Ascending aorta (tissue), 2 donors: ENCODE results near the gene RABL3. TPM values are rescaled to one million over a fixed set of nuclear protein-coding genes. Genes with fewer than 3 reads are reported as not detected.

Source experiments
- DNase-seq, 2 donors: peaks; one replicate each; pipeline ENCODE4 v3.0.0-alpha.2; 2019; ENCODE audit warnings: low spot score in 2 of 2
- H3K27ac ChIP-seq, 2 donors: fragments of 200-600 bp; sonication (generic); one replicate each; pipeline ENCODE4 v1.5.1; 2016 to 2017; ENCODE audit warnings: mild to moderate bottlenecking in 1 of 2
- H3K27me3 ChIP-seq: fragments of 200-600 bp; sonication (generic); one replicate; pipeline ENCODE4 v1.5.1; 2017
- H3K36me3 ChIP-seq, 2 donors: fragments of 200-600 bp; sonication (generic); one replicate each; pipeline ENCODE4 v1.5.1; 2016
- H3K4me1 ChIP-seq, 2 donors: fragments of 200-600 bp; sonication (generic); one replicate each; pipeline ENCODE4 v1.5.1; 2016 to 2017; ENCODE audit warnings: mild to moderate bottlenecking in 1 of 2
- H3K4me3 ChIP-seq, 2 donors: fragments of 200-600 bp; sonication (generic); one replicate each; pipeline ENCODE4 v1.5.1; 2016 to 2017; ENCODE audit warnings: mild to moderate bottlenecking in 1 of 2
- H3K9me3 ChIP-seq, 2 donors: fragments of 200-600 bp; sonication (generic); one replicate each; pipeline ENCODE4 v1.5.1; 2016
- CTCF ChIP-seq, 3 experiments: fragments of 200-600 bp in 2 of 3; fragments of 450-650 bp in 1 of 3; sonication (generic) in 2 of 3; IDR thresholded peaks; one replicate each; pipeline ENCODE4 v1.5.1; 2016 to 2019; ENCODE audit warnings: antibody characterized with exemption in 3 of 3, mild to moderate bottlenecking in 1 of 3, moderate library complexity in 1 of 3
- intact Hi-C: fragments of 100-400 bp; cut with DNase I; formaldehyde crosslinking; loops from one replicate; pipeline ENCODE4 v1.15.1; 2023
- total RNA-seq: library from RNA; depleted of rRNA; stranded (reverse); fragments of >200 nt; gene quantifications from one replicate; pipeline ENCODE4 v1.1.0, GENCODE V29; 2016

The RABL3 gene
- total RNA-seq, 1 donor from 2014 or later, result 3.0 TPM

DNA sequence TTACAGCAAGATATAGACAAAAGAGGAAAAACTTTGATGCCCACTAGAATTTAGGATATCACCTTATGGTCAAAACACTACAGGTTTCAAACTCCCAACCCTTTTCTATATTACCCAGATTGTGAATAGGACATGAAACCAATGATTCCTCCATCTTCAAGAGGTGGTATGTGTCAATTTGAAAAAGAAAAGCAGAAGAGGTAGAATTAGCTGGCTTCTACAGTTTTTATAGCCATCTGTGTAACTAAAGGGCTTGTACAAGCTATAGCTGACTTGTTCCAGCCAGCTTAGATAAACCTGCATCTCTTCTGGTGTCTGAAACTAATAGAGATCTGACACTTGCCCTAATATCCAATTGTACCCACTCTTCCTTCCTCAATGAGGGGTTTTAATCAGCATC is 35.4 kb downstream of the RABL3 start:
- no peak for DNase-seq
- intact Hi-C loops, result no loop called here
- Histone ChIP-seq H3K27ac (no peak overlapping the region), H3K36me3 (peaks cover 4 to 31% of the 10 kb centered on the region in 2 donors), H3K9me3 (no peaks in the 10 kb centered on the region), H3K4me1 (no peaks in the 10 kb centered on the region), H3K27me3 (no peaks in the 10 kb centered on the region), H3K4me3 (no peak overlapping the region)
- no peak for TF ChIP-seq CTCF (IDR thresholded peaks at IDR 0.05)

DNA sequence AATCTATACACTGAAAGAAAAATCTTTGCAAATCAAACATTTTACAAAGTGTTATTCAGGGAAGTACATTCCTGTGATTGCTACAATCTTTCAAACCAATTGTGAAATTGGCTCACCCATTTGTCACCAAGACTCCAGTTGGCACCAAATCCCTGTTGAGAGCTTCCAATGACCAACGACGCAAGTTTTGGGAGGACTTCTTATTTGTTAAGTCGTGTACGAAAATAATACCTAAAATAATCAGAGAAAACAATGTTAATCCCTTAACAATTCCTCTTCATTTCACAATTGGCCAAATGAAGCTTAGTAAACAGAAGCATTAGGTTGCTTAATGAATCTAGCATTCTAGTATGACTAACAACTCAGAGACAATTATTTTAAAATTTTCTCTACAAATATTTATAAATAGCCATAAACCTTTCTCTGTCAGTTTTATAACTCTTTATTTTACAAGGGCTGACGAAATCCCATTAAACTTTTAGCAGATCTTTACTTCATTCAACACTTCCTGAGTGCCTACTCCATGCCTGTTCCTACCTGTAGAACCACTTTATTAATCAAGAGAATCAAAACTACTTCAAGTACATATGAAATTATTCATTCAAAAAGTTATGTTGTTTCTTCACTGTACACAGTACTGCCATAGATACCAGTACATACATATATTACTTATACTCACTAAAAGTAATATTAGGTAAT is 36.3 kb downstream of the RABL3 start:
- intact Hi-C loops, result no loop called here
- TF ChIP-seq CTCF (IDR thresholded peaks at IDR 0.05), result no peak
- Histone ChIP-seq H3K4me3 (no peak overlapping the region), H3K27me3 (no peaks in the 10 kb centered on the region), H3K9me3 (no peaks in the 10 kb centered on the region), H3K27ac (no peak overlapping the region), H3K4me1 (no peaks in the 10 kb centered on the region), H3K36me3 (peaks cover 4 to 31% of the 10 kb centered on the region in 2 donors)
- no peak for DNase-seq

- no peak overlapping the region for H3K4me3 ChIP-seq
- no peaks in the 10 kb centered on the region for H3K4me1 ChIP-seq
- no peaks in the 10 kb centered on the region for H3K27me3 ChIP-seq
- peaks cover 5 to 24% of the 10 kb centered on the region in 2 donors for H3K36me3 ChIP-seq
- no peak overlapping the region for H3K27ac ChIP-seq
- no peaks in the 10 kb centered on the region for H3K9me3 ChIP-seq
- intact Hi-C loops, result no loop called here
- DNase-seq, result no peak
- TF ChIP-seq CTCF (IDR thresholded peaks at IDR 0.05), result no peak
Measured at GRCh38 chr3:120699333-120699732, 43.0 kb downstream of the RABL3 start.

DNA sequence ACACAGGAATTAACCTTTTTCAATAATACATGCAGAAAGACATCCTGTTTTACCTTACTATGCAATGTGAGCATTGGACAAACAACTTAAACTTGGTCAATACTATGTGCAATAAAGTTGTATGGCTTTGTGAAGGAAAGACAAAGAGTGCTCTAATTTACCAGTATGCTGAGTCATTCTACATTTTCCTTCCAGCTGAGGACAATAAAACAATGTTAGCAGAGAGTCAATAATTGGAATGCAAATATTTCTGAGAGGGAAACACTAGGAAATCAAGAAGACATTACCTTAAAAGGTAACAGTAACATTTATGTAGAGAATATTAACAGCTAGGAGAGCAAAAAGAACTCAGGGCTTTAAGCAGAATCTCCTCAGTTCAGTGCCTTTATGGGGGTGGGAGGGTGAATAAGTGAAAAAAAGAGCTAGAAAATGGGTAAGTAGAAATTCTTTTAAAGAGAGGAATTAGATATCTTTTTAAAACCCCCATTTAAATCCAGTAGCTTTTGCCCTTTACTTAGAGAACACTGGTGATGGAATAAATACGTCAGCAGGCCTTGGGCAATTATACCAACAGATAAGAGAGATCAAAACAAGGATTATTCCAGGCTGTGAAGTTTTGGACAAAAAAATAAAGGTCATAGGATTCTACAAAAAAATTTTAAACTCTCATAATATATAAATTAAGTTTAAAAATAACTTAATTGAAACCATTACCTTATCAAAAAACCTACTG is 48.7 kb downstream of the RABL3 start:
- no peak for TF ChIP-seq CTCF (IDR thresholded peaks at IDR 0.05)
- DNase-seq, result no peak
- Histone ChIP-seq H3K27ac (no peak overlapping the region), H3K9me3 (no peaks in the 10 kb centered on the region), H3K27me3 (no peaks in the 10 kb centered on the region), H3K36me3 (peaks cover 5 to 29% of the 10 kb centered on the region in 2 donors), H3K4me3 (no peak overlapping the region), H3K4me1 (no peaks in the 10 kb centered on the region)
- intact Hi-C loops, result no loop called here

- H3K27me3 ChIP-seq, result no peaks in the 10 kb centered on the region
- TF ChIP-seq CTCF (IDR thresholded peaks at IDR 0.05), result no peak
- H3K4me3 ChIP-seq, result no peak overlapping the region
- H3K36me3 ChIP-seq, result peaks cover 0 to 15% of the 10 kb centered on the region in 2 donors
- H3K9me3 ChIP-seq, result no peaks in the 10 kb centered on the region
- no peaks in the 10 kb centered on the region for H3K4me1 ChIP-seq
- DNase-seq, result no peak
- H3K27ac ChIP-seq, result no peak overlapping the region
- intact Hi-C loops, result no loop called here
Measured at GRCh38 chr3:120689395-120689794, 52.9 kb downstream of the RABL3 start.
